HEK293 (cell line): ENCODE measurements around the gene SMARCD1.

Source experiments
- CTCF ChIA-PET: fragments of 350-600 bp; formaldehyde crosslinking; extraction: SDS; loops from one replicate; lab custom pipeline; 2021; ENCODE audit warnings: antibody characterized with exemption; lab: Yijun Ruan, JAX
- POLR2A ChIA-PET: fragments of 300-600 bp; formaldehyde crosslinking; extraction: SDS; loops from one replicate; lab custom pipeline; 2020; ENCODE audit warnings: antibody characterized with exemption, inconsistent platforms; lab: Yijun Ruan, JAX
- H3K27ac ChIP-seq: fragments of 200-500 bp; sonication (Bioruptor generic); 2 replicates; pipeline ENCODE4 v1.5.1; 2014; ENCODE audit warnings: low read depth, low read length, control low read depth, inconsistent platforms; ENCODE audit errors: extremely low read depth
- H3K36me3 ChIP-seq, 2 experiments: fragments of 200-500 bp in 1 of 2; sonication (Bioruptor generic) in 1 of 2; 1 replicate in 1 of 2; 2 replicates in 1 of 2; pipeline ENCODE4 v1.5.1; 2014 to 2017; ENCODE audit warnings: inconsistent platforms in 2 of 2, low read length in 2 of 2; ENCODE audit not compliant: control insufficient read depth in 2 of 2, insufficient read depth in 1 of 2
- H3K4me1 ChIP-seq: fragments of 200-500 bp; sonication (Bioruptor generic); 2 replicates; pipeline ENCODE4 v1.5.1; 2014; ENCODE audit warnings: mild to moderate bottlenecking, low read length, inconsistent platforms; ENCODE audit not compliant: control insufficient read depth, insufficient read depth
- H3K4me3 ChIP-seq: 2 replicates; pipeline ENCODE4 v1.5.1; 2011; ENCODE audit warnings: low read depth, mild to moderate bottlenecking, control low read depth, low read length, moderate library complexity
- H3K9me3 ChIP-seq: fragments of 200-500 bp; sonication (Bioruptor generic); 2 replicates; pipeline ENCODE4 v1.5.1; 2014; ENCODE audit warnings: low read depth, low read length, inconsistent platforms; ENCODE audit not compliant: control insufficient read depth, insufficient read depth
- CTCF ChIP-seq: fragments of 450-650 bp; formaldehyde crosslinking; IDR thresholded peaks from 2 replicates; pipeline ENCODE4 v1.5.1; 2016; ENCODE audit warnings: missing biosample characterization, missing genetic modification characterization
- ELK4 ChIP-seq: IDR thresholded peaks from 2 replicates; pipeline ENCODE4 v1.6.1; 2011; ENCODE audit warnings: mild to moderate bottlenecking, low read depth, low read length, borderline replicate concordance
- KLF16 ChIP-seq: fragments of 450-650 bp; formaldehyde crosslinking; IDR thresholded peaks from 2 replicates; pipeline ENCODE4 v1.5.1; 2017; ENCODE audit warnings: missing biosample characterization, missing genetic modification characterization
- PRDM2 ChIP-seq: fragments of 450-650 bp; formaldehyde crosslinking; IDR thresholded peaks from 2 replicates; pipeline ENCODE4 v1.5.1; 2016; ENCODE audit warnings: missing biosample characterization, missing genetic modification characterization, borderline replicate concordance
- PRDM6 ChIP-seq: fragments of 450-650 bp; formaldehyde crosslinking; IDR thresholded peaks from 2 replicates; pipeline ENCODE4 v1.5.1; 2017; ENCODE audit warnings: missing biosample characterization, missing genetic modification characterization
- SCRT2 ChIP-seq: fragments of 450-650 bp; formaldehyde crosslinking; IDR thresholded peaks from 2 replicates; pipeline ENCODE4 v1.5.1; 2016; ENCODE audit warnings: missing biosample characterization, missing genetic modification characterization
- SP3 ChIP-seq: fragments of 450-650 bp; formaldehyde crosslinking; IDR thresholded peaks from 2 replicates; pipeline ENCODE4 v1.5.1; 2016; ENCODE audit warnings: missing biosample characterization, missing genetic modification characterization
- TCF7L2 ChIP-seq: IDR thresholded peaks from 2 replicates; pipeline ENCODE4 v1.6.1; 2011; ENCODE audit warnings: low read depth, mild to moderate bottlenecking, inconsistent platforms, low read length, moderate library complexity, borderline replicate concordance
- ZBTB1 ChIP-seq: fragments of 450-650 bp; formaldehyde crosslinking; IDR thresholded peaks from 2 replicates; pipeline ENCODE4 v1.5.1; 2016; ENCODE audit warnings: missing biosample characterization, missing genetic modification characterization
- ZFHX2 ChIP-seq: fragments of 450-650 bp; formaldehyde crosslinking; conservative IDR thresholded peaks from 2 replicates; pipeline ENCODE4 v1.5.1; 2016; ENCODE audit warnings: missing biosample characterization, missing genetic modification characterization
- ZNF146 ChIP-seq: fragments of 450-650 bp; formaldehyde crosslinking; IDR thresholded peaks from 2 replicates; pipeline ENCODE4 v1.5.1; 2016; ENCODE audit warnings: missing biosample characterization, missing genetic modification characterization
- ZNF266 ChIP-seq: fragments of 450-650 bp; formaldehyde crosslinking; IDR thresholded peaks from 2 replicates; pipeline ENCODE4 v1.5.1; 2016; ENCODE audit warnings: missing biosample characterization, missing genetic modification characterization, low read depth
- ZNF335 ChIP-seq: fragments of 450-650 bp; formaldehyde crosslinking; conservative IDR thresholded peaks from 2 replicates; pipeline ENCODE4 v1.5.1; 2016; ENCODE audit warnings: missing biosample characterization, missing genetic modification characterization
- ZNF341 ChIP-seq: fragments of 450-650 bp; formaldehyde crosslinking; IDR thresholded peaks from 2 replicates; pipeline ENCODE4; 2016; ENCODE audit warnings: low read depth, missing biosample characterization, missing genetic modification characterization
- ZNF37A ChIP-seq: fragments of 450-650 bp; IDR thresholded peaks from 2 replicates; pipeline ENCODE4 v1.5.1; 2018; ENCODE audit warnings: missing biosample characterization, missing genetic modification characterization
- ZNF394 ChIP-seq: fragments of 450-650 bp; formaldehyde crosslinking; IDR thresholded peaks from 2 replicates; pipeline ENCODE4 v1.5.1; 2016; ENCODE audit warnings: missing biosample characterization, missing genetic modification characterization, mild to moderate bottlenecking, moderate library complexity, borderline replicate concordance
- ZNF404 ChIP-seq: fragments of 450-650 bp; formaldehyde crosslinking; IDR thresholded peaks from 2 replicates; pipeline ENCODE4 v1.5.1; 2017; ENCODE audit warnings: missing biosample characterization, missing genetic modification characterization
- ZNF433 ChIP-seq: fragments of 450-650 bp; formaldehyde crosslinking; IDR thresholded peaks from 2 replicates; pipeline ENCODE4 v1.5.1; 2016; ENCODE audit warnings: missing biosample characterization, missing genetic modification characterization, low read depth
- ZNF501 ChIP-seq: fragments of 450-650 bp; formaldehyde crosslinking; IDR thresholded peaks from 2 replicates; pipeline ENCODE4 v1.5.1; 2016; ENCODE audit warnings: missing biosample characterization, missing genetic modification characterization
- ZNF639 ChIP-seq: fragments of 450-650 bp; formaldehyde crosslinking; IDR thresholded peaks from 2 replicates; pipeline ENCODE4 v1.5.1; 2016; ENCODE audit warnings: missing biosample characterization, missing genetic modification characterization
- ZNF654 ChIP-seq: fragments of 450-650 bp; formaldehyde crosslinking; IDR thresholded peaks from 2 replicates; pipeline ENCODE4 v1.5.1; 2016; ENCODE audit warnings: low read depth, missing biosample characterization, missing genetic modification characterization
- ZNF670 ChIP-seq: fragments of 450-650 bp; formaldehyde crosslinking; IDR thresholded peaks from 2 replicates; pipeline ENCODE4 v1.5.1; 2016; ENCODE audit warnings: missing biosample characterization, missing genetic modification characterization, low read depth
- ZNF707 ChIP-seq: fragments of 450-650 bp; formaldehyde crosslinking; IDR thresholded peaks from 2 replicates; pipeline ENCODE4 v1.5.1; 2016; ENCODE audit warnings: missing biosample characterization, missing genetic modification characterization
- ZNF747 ChIP-seq: fragments of 450-650 bp; formaldehyde crosslinking; IDR thresholded peaks from 2 replicates; pipeline ENCODE4 v1.5.1; 2016; ENCODE audit warnings: missing biosample characterization, missing genetic modification characterization
- ZNF777 ChIP-seq: fragments of 450-650 bp; formaldehyde crosslinking; IDR thresholded peaks from 2 replicates; pipeline ENCODE4 v1.5.1; 2017; ENCODE audit warnings: missing biosample characterization, missing genetic modification characterization, borderline replicate concordance
- ZNF791 ChIP-seq: fragments of 450-650 bp; formaldehyde crosslinking; IDR thresholded peaks from 2 replicates; pipeline ENCODE4 v1.5.1; 2016; ENCODE audit warnings: missing biosample characterization, missing genetic modification characterization
- ZNF792 ChIP-seq: fragments of 450-650 bp; formaldehyde crosslinking; IDR thresholded peaks from 2 replicates; pipeline ENCODE4 v1.5.1; 2016; ENCODE audit warnings: missing biosample characterization, missing genetic modification characterization

SMARCD1 gene

GRCh38 chr12:50105913-50106450, 20.8 kb downstream of the SMARCD1 start (continued):
- TF ChIP-seq PRDM6 (tag by site-specific recombination) (no peak), ZNF670 (no peak), ZNF341 (tag by site-specific recombination) (no peak), ZFHX2 (tag by site-specific recombination) (no peak), ZNF266 (tag by site-specific recombination) (no peak), ZNF777 (tag by site-specific recombination) (no peak), ZNF433 (no peak), SCRT2 (tag by site-specific recombination) (no peak), TCF7L2 (no peak)

GRCh38 chr12:50106907-50107306, 21.8 kb downstream of the SMARCD1 start:
- ChIA-PET POLR2A (no interaction called here), CTCF (interaction anchor here (0.6 to 2.8 kb wide), 3 partner anchors 19 to 40 kb away, joined by 3 to 18 read pairs (median 3); partner anchors contain the start of gene SMARCD1)
- no peaks in the 10 kb centered on the region for H3K9me3 ChIP-seq
- H3K27ac ChIP-seq: no peak overlapping the region
- H3K36me3 ChIP-seq: peaks cover 0 to 6% of the 10 kb centered on the region in 2 experiments; a peak in 1 of 3 replicates
- peaks cover 10% of the 10 kb centered on the region for H3K4me1 ChIP-seq
- H3K4me3 ChIP-seq: no peak overlapping the region
- TF ChIP-seq PRDM2 (tag by site-specific recombination): no peak
- no peak for TF ChIP-seq ZNF792 (tag by site-specific recombination)
- no peak for TF ChIP-seq ZNF394
- no peak for TF ChIP-seq ZNF639 (tag by site-specific recombination)
- TF ChIP-seq ZNF707 (tag by site-specific recombination): no peak
- no peak for TF ChIP-seq CTCF (tag by site-specific recombination)
- no peak for TF ChIP-seq ZNF501 (tag by site-specific recombination)
- TF ChIP-seq ELK4: no peak
- no peak for TF ChIP-seq ZNF791
- TF ChIP-seq ZNF37A: no peak
- TF ChIP-seq ZBTB1 (tag by site-specific recombination): no peak
- no peak for TF ChIP-seq ZNF146 (tag by site-specific recombination)
- TF ChIP-seq ZNF404 (tag by site-specific recombination): no peak
- no peak for TF ChIP-seq KLF16
- TF ChIP-seq SP3 (tag by site-specific recombination): no peak
- TF ChIP-seq ZNF654 (tag by site-specific recombination): no peak
- TF ChIP-seq ZNF747: no peak
- no peak for TF ChIP-seq ZNF335 (tag by site-specific recombination)
